Psoas muscle (tissue), 8 donors: ENCODE data around the gene INSIG2. TPM values are rescaled to one million over a fixed set of nuclear protein-coding genes. Genes with fewer than 3 reads are reported as not detected.

Experiments used
- ATAC-seq, 4 donors: fragments of 200-7000 bp; cut with Tn5 transposase; one replicate each; pipeline ENCODE4 v1.9.1; 2020; ENCODE audit warnings: moderate library complexity in 3 of 4, mild to moderate bottlenecking in 2 of 4
- DNase-seq, 2 donors: peaks; one replicate each; pipeline ENCODE4 v3.0.0-alpha.2; 2020
- H3K27ac ChIP-seq: fragments of 200-600 bp; one replicate; pipeline ENCODE4 v1.8.0; 2022
- H3K27me3 ChIP-seq, 3 donors: fragments of 200-600 bp in 1 of 3; one replicate each; pipeline versions ENCODE4 v1.6.1 to v1.8.0; 2013 to 2022; ENCODE audit warnings: low read length in 2 of 3, mild to moderate bottlenecking in 2 of 3, moderate library complexity in 1 of 3; ENCODE audit not compliant: insufficient read depth in 3 of 3
- H3K36me3 ChIP-seq, 2 donors: fragments of 200-600 bp in 1 of 2; one replicate each; pipeline versions ENCODE4 v1.6.1 to v1.8.0; 2013 to 2022; ENCODE audit warnings: low read depth in 1 of 2, mild to moderate bottlenecking in 1 of 2, moderate library complexity in 1 of 2; ENCODE audit not compliant: insufficient read depth in 1 of 2
- H3K4me1 ChIP-seq: fragments of 200-600 bp; one replicate; pipeline ENCODE4 v1.8.0; 2022
- H3K4me3 ChIP-seq: fragments of 200-600 bp; one replicate; pipeline ENCODE4 v1.8.0; 2022; ENCODE audit warnings: mild to moderate bottlenecking
- H3K9me3 ChIP-seq: fragments of 200-600 bp; one replicate; pipeline ENCODE4 v1.8.0; 2022
- CTCF ChIP-seq: fragments of 200-600 bp; IDR thresholded peaks from one replicate; pipeline ENCODE4 v1.8.0; 2022; ENCODE audit warnings: antibody characterized with exemption
- WGBS, 3 donors: extraction: QIAGEN DNeasy Blood & Tissue Kit; methylation state at CpG; one replicate each; pipeline versions ENCODE4 v1.1.6 to v1.1.7; 2013; 5-methylcytosine and 5-hydroxymethylcytosine counted together
- intact Hi-C, 2 donors: fragments of 100-400 bp; cut with DNase I; formaldehyde crosslinking; loops; one replicate each; pipeline versions ENCODE4 v1.11.0 to v1.14.2; 2022
- polyA plus RNA-seq, 3 donors: library from polyadenylated mRNA; stranded (reverse); fragments of 200-250 nt; gene quantifications; one replicate each; pipeline ENCODE4 v1.2.3, GENCODE V29; 2013
- total RNA-seq, 4 donors: library from RNA; stranded (reverse); fragmentation: NEBNext Ultra II Directional in 2 of 4; extraction: Animal tissue kit (Norgen Biotek cat#: 25700) in 2 of 4; gene quantifications; one replicate each; pipeline versions ENCODE4 v1.2.1 to v1.2.4, GENCODE V29; 2021 to 2023
- donor health status: healthy with polysubstance abuse.
- donor health status: DM: no; HTN: no; CAD: no; lungs with moderate emphysema.
- donor health status: Bipolar disorder and iron deficiency.
- donor health status: healthy.
- donor health status: DM: yes; HTN: yes; CAD: no.
- donor health status: DM: no; HTN: no; CAD: no.
- donor health status: DM: no; HTN: no; CAD: no.
- donor health status: DM: yes; HTN: yes; CAD: no.

The INSIG2 gene
- total and polyA plus RNA-seq, 7 donors, result 4.8 to 16.9 (median 7.6) TPM

DNA sequence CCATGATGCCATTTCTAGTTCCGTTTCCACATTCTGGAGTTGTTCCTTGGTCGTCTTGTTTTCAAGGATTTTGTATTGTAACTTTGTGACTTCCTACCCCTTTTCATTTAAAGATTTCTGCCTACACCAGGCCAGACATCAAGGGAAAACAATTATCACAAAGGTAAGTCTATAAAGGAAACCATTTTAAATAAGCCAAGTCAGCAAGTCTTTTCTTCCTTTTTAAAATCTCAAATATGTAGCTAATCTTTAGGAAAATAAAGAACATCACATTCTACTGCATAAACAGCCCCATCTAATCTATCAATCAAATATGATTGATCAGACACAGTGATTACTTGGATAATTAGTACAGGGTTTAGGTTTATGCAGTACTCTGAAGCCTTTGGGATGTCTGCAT, 35.8 kb upstream of the INSIG2 start:
- DNase-seq, result no peak
- Histone ChIP-seq H3K4me3 (no peak overlapping the region), H3K9me3 (no peaks in the 10 kb centered on the region), H3K36me3 (no peaks in the 10 kb centered on the region), H3K27ac (no peak overlapping the region), H3K4me1 (no peaks in the 10 kb centered on the region), H3K27me3 (peaks cover 0 to 18% (median 0%) of the 10 kb centered on the region in 3 donors)
- intact Hi-C loops, result no loop called here
- WGBS, 3 donors, result 69 to 84% (median 80%) methylated on average over 2 of the region's 2 CpGs
- no peak for TF ChIP-seq CTCF
- no peak for ATAC-seq

- peaks cover 0 to 18% (median 0%) of the 10 kb centered on the region in 3 donors for H3K27me3 ChIP-seq
- intact Hi-C loops, result no loop called here
- no peak for TF ChIP-seq CTCF
- DNase-seq (no peak), ATAC-seq (no peak)
- H3K4me3 ChIP-seq, result no peak overlapping the region
- no peaks in the 10 kb centered on the region for H3K36me3 ChIP-seq
- 59 to 64% (median 64%) methylated on average over 7 of the region's 7 CpGs for WGBS, 3 donors
- H3K27ac ChIP-seq, result no peak overlapping the region
- H3K9me3 ChIP-seq, result no peaks in the 10 kb centered on the region
- no peaks in the 10 kb centered on the region for H3K4me1 ChIP-seq
Observed at GRCh38 chr2:118053681-118054080, 34.6 kb upstream of the INSIG2 start.

GRCh38 chr2:118054213-118055008, 33.9 kb upstream of the INSIG2 start:
- DNase-seq (no peak), ATAC-seq (no peak)
- no peak overlapping the region for H3K27ac ChIP-seq
- H3K9me3 ChIP-seq, result no peaks in the 10 kb centered on the region
- no peak for TF ChIP-seq CTCF
- H3K36me3 ChIP-seq, result no peaks in the 10 kb centered on the region
- intact Hi-C loops, result no loop called here
- H3K4me3 ChIP-seq, result no peak overlapping the region
- no peaks in the 10 kb centered on the region for H3K4me1 ChIP-seq
- 41 to 57% (median 57%) methylated on average over 3 of the region's 3 CpGs for WGBS, 3 donors
- peaks cover 0 to 15% (median 0%) of the 10 kb centered on the region in 3 donors for H3K27me3 ChIP-seq

DNA sequence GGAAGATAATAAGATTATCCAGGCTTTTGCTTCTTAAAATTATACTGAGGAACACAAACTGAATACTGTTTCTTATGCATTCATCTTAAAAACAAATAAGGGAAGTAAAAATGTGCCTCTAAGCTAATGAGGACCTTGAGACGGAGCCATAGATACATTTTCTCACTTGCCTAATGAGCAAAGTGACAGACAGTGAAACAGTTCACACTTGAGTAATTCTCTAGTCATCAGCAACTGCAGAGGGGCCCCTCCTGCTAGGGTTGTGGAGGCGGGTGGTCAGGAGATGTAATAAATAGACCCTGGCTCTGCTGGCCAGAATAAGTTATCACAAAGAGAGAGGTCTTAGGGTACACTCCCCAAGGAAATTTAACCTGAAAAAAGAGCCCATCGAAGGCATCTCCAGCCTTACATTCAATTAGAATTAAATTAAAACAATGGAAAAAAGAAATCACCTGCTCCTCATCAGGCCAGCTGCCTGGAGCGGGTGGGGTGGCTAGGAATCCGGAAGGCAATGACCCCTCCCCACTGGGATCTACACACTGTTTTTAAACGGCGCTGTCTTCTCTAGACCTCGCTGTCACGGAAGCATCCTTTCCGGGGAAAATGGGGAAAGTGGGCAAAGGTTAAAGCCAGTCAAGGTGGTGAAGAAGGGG, 32.6 kb upstream of the INSIG2 start:
- Histone ChIP-seq H3K27me3 (peaks cover 0 to 12% (median 0%) of the 10 kb centered on the region in 3 donors), H3K9me3 (no peaks in the 10 kb centered on the region), H3K4me3 (no peak overlapping the region), H3K36me3 (no peaks in the 10 kb centered on the region), H3K27ac (no peak overlapping the region), H3K4me1 (no peaks in the 10 kb centered on the region)
- DNase-seq (no peak), ATAC-seq (no peak)
- WGBS, 3 donors, result 72 to 79% (median 72%) methylated on average over 9 to 10 of the region's 10 CpGs
- intact Hi-C loops, result no loop called here
- no peak for TF ChIP-seq CTCF
